Tibial artery (tissue), 4 donors: ENCODE measurements around the gene TGM2.
A peak's percentile ranks its signal among the peaks of the same experiment; 100 is the strongest.

Experiments
- DNase-seq, 2 donors: peaks; one replicate each; pipeline ENCODE4 v3.0.0-alpha.2; 2019
- H3K27ac ChIP-seq, 2 donors: fragments of 200-600 bp; sonication (generic) in 1 of 2; 1 replicate in 1 of 2; 2 replicates in 1 of 2; pipeline ENCODE4 v1.5.1; 2018 to 2019; ENCODE audit warnings: mild to moderate bottlenecking in 1 of 2
- H3K27me3 ChIP-seq, 2 donors: fragments of 200-600 bp; sonication (generic) in 1 of 2; one replicate each; pipeline versions ENCODE4 v1.5.1 to v1.6.0; 2016 to 2019
- H3K36me3 ChIP-seq, 3 donors: fragments of 200-600 bp; sonication (generic) in 2 of 3; one replicate each; pipeline ENCODE4 v1.5.1; 2016 to 2019; ENCODE audit warnings: mild to moderate bottlenecking in 2 of 3
- H3K4me1 ChIP-seq, 4 donors: fragments of 200-600 bp; sonication (generic) in 2 of 4; 1 replicate in 3 of 4; 2 replicates in 1 of 4; pipeline ENCODE4 v1.5.1; 2016 to 2019
- H3K4me3 ChIP-seq, 2 donors: fragments of 200-600 bp; sonication (generic) in 1 of 2; 1 replicate in 1 of 2; 2 replicates in 1 of 2; pipeline ENCODE4 v1.5.1; 2018 to 2019; ENCODE audit warnings: mild to moderate bottlenecking in 2 of 2
- H3K9me3 ChIP-seq, 3 donors: fragments of 200-600 bp; sonication (generic) in 1 of 3; one replicate each; pipeline ENCODE4 v1.5.1; 2016 to 2019
- CTCF ChIP-seq, 2 experiments: fragments of 200-600 bp in 1 of 2; fragments of 450-650 bp in 1 of 2; IDR thresholded peaks; one replicate each; pipeline ENCODE4 v1.5.1; 2017 to 2019; ENCODE audit warnings: antibody characterized with exemption in 2 of 2, mild to moderate bottlenecking in 1 of 2, moderate library complexity in 1 of 2
- intact Hi-C: fragments of 100-400 bp; cut with DNase I; formaldehyde crosslinking; loops from one replicate; pipeline ENCODE4 v1.15.0; 2023; ENCODE audit warnings: low total_unique reads

Gene TGM2

GRCh38 chr20:38175304-38176180 is 10.5 kb upstream of the TGM2 start:
- intact Hi-C loops: no loop called here
- Histone ChIP-seq H3K4me3 (no peak overlapping the region), H3K27me3 (no peaks in the 10 kb centered on the region), H3K27ac (no peak overlapping the region), H3K36me3 (no peaks in the 10 kb centered on the region), H3K4me1 (peaks cover 0 to 37% (median 23%) of the 10 kb centered on the region in 4 donors), H3K9me3 (no peaks in the 10 kb centered on the region)
- DNase-seq: peak in 1 of 2 donors; percentile 61
- no peak for TF ChIP-seq CTCF (IDR thresholded peaks at IDR 0.05)

- Histone ChIP-seq H3K36me3 (no peaks in the 10 kb centered on the region), H3K27ac (peak overlapping the region in 1 of 2 donors; percentile 84), H3K9me3 (no peaks in the 10 kb centered on the region), H3K27me3 (no peaks in the 10 kb centered on the region), H3K4me3 (no peak overlapping the region), H3K4me1 (peaks cover 0 to 51% (median 36%) of the 10 kb centered on the region in 4 donors)
- TF ChIP-seq CTCF (IDR thresholded peaks at IDR 0.05): no peak
- DNase-seq: peak; percentile 80 to 91
- intact Hi-C loops: loop anchor here (5.0 kb wide), 1 partner anchor 44 kb away; no protein-coding TSS in a partner anchor
Measured at GRCh38 chr20:38173237-38174156, 8.4 kb upstream of the TGM2 start.

DNA sequence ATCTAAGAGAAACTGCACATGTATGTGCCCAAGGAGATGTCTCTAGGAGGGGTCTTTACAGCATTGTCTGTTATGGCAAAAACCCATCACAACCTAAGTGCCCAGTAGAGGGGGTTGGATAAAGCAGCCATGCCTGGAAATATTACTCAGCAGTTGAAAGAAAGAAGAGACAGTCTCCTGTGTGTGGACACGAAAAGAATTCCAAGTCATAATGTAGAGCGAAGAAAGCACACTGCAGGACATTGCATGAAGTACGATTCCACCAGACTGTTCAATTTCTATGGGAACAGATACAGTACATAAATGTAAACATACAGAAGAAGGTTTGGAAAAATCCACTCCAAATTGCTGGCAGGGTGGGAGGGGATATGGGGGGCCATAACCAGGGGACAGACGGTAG is 7.3 kb upstream of the TGM2 start:
- TF ChIP-seq CTCF (IDR thresholded peaks at IDR 0.05): no peak
- Histone ChIP-seq H3K4me1 (peaks cover 0 to 62% (median 47%) of the 10 kb centered on the region in 4 donors), H3K27ac (peak overlapping the region; percentile 84 to 89), H3K9me3 (no peaks in the 10 kb centered on the region), H3K4me3 (no peak overlapping the region), H3K36me3 (no peaks in the 10 kb centered on the region), H3K27me3 (no peaks in the 10 kb centered on the region)
- DNase-seq: peak in 1 of 2 donors; percentile 13
- intact Hi-C loops: loop anchor here (5.0 kb wide), 1 partner anchor 45 kb away; no protein-coding TSS in a partner anchor

DNA sequence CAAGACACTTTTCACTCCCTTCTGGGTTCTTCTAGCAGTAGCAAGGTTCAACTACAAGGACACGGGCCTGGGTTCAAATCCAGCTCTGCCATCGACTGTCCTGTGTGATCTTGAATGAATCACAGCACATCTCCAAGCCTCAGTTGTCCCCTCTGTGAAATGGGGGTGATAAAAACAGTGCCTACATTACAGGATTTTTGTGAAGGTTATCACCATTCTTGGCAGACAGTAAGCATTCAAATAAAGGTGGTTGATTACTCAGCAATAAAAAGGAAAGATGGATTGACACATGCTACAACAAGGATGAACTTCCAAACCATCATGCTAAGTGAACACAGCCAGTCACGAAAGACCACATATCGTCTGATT is 6.6 kb upstream of the TGM2 start:
- Histone ChIP-seq H3K27ac (peak overlapping the region; percentile 84 to 89), H3K36me3 (no peaks in the 10 kb centered on the region), H3K27me3 (no peaks in the 10 kb centered on the region), H3K4me1 (peaks cover 0 to 70% (median 54%) of the 10 kb centered on the region in 4 donors), H3K4me3 (no peak overlapping the region), H3K9me3 (no peaks in the 10 kb centered on the region)
- no peak for TF ChIP-seq CTCF (IDR thresholded peaks at IDR 0.05)
- no peak for DNase-seq
- intact Hi-C loops: loop anchor here (5.0 kb wide), 1 partner anchor 46 kb away; no protein-coding TSS in a partner anchor

GRCh38 chr20:38170826-38171674 is 6.0 kb upstream of the TGM2 start:
- Histone ChIP-seq H3K27me3 (no peaks in the 10 kb centered on the region), H3K9me3 (no peaks in the 10 kb centered on the region), H3K36me3 (no peaks in the 10 kb centered on the region), H3K4me3 (no peak overlapping the region), H3K4me1 (peaks cover 0 to 76% (median 60%) of the 10 kb centered on the region in 4 donors), H3K27ac (peak overlapping the region; percentile 84 to 89)
- DNase-seq: peak; percentile 56 to 69
- intact Hi-C loops: loop anchor here (5.0 kb wide), 1 partner anchor 46 kb away; no protein-coding TSS in a partner anchor
- TF ChIP-seq CTCF (IDR thresholded peaks at IDR 0.05): no peak
